PC-3 (cell line): ENCODE measurements around the gene PRF1.

Source experiments
- EZH2 ChIP-seq: fragments of 300-600 bp; sonication (generic); IDR thresholded peaks from one replicate; pipeline ENCODE4 v1.6.1; 2017; ENCODE audit warnings: antibody characterized with exemption, mild to moderate bottlenecking, low read length; ENCODE audit not compliant: unreplicated experiment
- EZH2phosphoT487 ChIP-seq: fragments of 300-600 bp; sonication (generic); IDR thresholded peaks from 2 replicates; pipeline ENCODE4 v1.6.1; 2018; ENCODE audit warnings: mild to moderate bottlenecking, antibody characterized with exemption, low read length, borderline replicate concordance
- TF ChIP-seq, protein P1 (sequence below): fragments of 300-600 bp; sonication (generic); conservative IDR thresholded peaks from 2 replicates; pipeline ENCODE4 v1.5.1; 2017; ENCODE audit warnings: antibody characterized with exemption, low read depth, mild to moderate bottlenecking, low read length

DNA sequence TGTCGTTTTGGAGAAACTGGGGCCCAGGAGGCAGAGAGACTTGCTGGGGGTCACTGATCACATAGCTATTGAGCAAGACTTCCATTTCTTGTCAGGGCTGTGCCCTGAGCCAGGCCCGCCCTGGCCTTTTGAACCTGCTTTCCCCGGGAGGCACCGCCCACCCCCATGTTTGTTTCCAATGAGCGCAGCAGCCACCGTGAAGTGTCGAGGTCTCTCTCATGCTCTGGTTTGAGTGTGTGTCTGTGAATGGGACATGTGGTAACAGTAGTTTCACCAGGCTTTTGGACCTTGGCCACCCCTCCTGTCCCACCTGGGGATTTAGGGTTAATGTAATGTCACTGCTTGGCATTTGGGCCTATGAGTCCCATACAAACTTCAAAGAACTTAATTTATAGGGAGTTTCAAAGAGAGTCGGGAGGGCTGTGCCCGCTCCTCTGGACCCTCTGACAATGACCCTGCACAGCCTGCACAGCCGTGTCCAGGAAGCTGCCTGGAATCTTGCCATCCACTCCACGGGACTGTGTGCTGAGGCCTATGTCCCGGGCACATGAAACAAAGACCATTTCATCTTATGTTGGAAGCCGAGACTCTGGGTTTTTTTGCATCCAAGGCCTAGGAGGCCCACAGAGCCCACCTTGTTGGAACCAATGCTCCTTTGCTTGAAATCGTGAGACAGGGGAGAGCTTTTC lies 6.3 kb downstream of the PRF1 start:
- TF ChIP-seq EZH2 (no peak), EZH2phosphoT487 (no peak)
- TF ChIP-seq, protein P1, sequence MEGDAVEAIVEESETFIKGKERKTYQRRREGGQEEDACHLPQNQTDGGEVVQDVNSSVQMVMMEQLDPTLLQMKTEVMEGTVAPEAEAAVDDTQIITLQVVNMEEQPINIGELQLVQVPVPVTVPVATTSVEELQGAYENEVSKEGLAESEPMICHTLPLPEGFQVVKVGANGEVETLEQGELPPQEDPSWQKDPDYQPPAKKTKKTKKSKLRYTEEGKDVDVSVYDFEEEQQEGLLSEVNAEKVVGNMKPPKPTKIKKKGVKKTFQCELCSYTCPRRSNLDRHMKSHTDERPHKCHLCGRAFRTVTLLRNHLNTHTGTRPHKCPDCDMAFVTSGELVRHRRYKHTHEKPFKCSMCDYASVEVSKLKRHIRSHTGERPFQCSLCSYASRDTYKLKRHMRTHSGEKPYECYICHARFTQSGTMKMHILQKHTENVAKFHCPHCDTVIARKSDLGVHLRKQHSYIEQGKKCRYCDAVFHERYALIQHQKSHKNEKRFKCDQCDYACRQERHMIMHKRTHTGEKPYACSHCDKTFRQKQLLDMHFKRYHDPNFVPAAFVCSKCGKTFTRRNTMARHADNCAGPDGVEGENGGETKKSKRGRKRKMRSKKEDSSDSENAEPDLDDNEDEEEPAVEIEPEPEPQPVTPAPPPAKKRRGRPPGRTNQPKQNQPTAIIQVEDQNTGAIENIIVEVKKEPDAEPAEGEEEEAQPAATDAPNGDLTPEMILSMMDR = no peak
